Lung (tissue), 12 donors: ENCODE data around the gene TMEM179B. TPM values are rescaled to one million over a fixed set of nuclear protein-coding genes. Genes with fewer than 3 reads are reported as not detected.

Experiments
- ATAC-seq: fragments of 200-7000 bp; cut with Tn5 transposase; one replicate; pipeline ENCODE4 v1.9.1; 2020; ENCODE audit warnings: moderate number of reproducible peaks; ENCODE audit not compliant: insufficient read depth, low FRiP score
- DNase-seq, 3 donors: peaks; one replicate each; pipeline ENCODE4 v3.0.0-alpha.2; 2013 to 2017
- H3K27ac ChIP-seq, 2 donors: one replicate each; pipeline ENCODE4 v1.5.1; 2013; ENCODE audit warnings: mild to moderate bottlenecking in 2 of 2, moderate library complexity in 2 of 2, control low read depth in 1 of 2, inconsistent platforms in 1 of 2, low read depth in 1 of 2, low read length in 1 of 2
- H3K27me3 ChIP-seq, 3 donors: one replicate each; pipeline ENCODE4 v1.5.1; 2013; ENCODE audit warnings: low read length in 2 of 3; ENCODE audit not compliant: control insufficient read depth in 3 of 3, insufficient read depth in 3 of 3
- H3K36me3 ChIP-seq, 4 donors: one replicate each; pipeline ENCODE4 v1.5.1; 2013; ENCODE audit warnings: low read length in 4 of 4, mild to moderate bottlenecking in 1 of 4, moderate library complexity in 1 of 4; ENCODE audit not compliant: control insufficient read depth in 4 of 4, insufficient read depth in 4 of 4
- H3K4me1 ChIP-seq, 5 donors: one replicate each; pipeline ENCODE4 v1.5.1; 2013; ENCODE audit warnings: low read length in 5 of 5, mild to moderate bottlenecking in 2 of 5, moderate library complexity in 1 of 5; ENCODE audit not compliant: control insufficient read depth in 5 of 5, insufficient read depth in 5 of 5
- H3K4me3 ChIP-seq: one replicate; pipeline ENCODE4 v1.5.1; 2013; ENCODE audit warnings: mild to moderate bottlenecking, control low read depth, moderate library complexity
- H3K9ac ChIP-seq, 2 donors: one replicate each; pipeline ENCODE4 v1.5.1; 2013; ENCODE audit warnings: low read length in 2 of 2, control low read depth in 1 of 2; ENCODE audit not compliant: insufficient read depth in 1 of 2
- H3K9me3 ChIP-seq, 4 donors: one replicate each; pipeline ENCODE4 v1.5.1; 2013; ENCODE audit warnings: low read length in 3 of 4, mild to moderate bottlenecking in 1 of 4, moderate library complexity in 1 of 4; ENCODE audit not compliant: control insufficient read depth in 4 of 4, insufficient read depth in 3 of 4
- CTCF ChIP-seq: IDR thresholded peaks from 2 replicates; pipeline ENCODE4 v1.5.1; 2012; ENCODE audit warnings: mild to moderate bottlenecking; ENCODE audit errors: control extremely low read depth, extremely low read depth
- WGBS, 2 donors: extraction: QIAGEN DNeasy Blood & Tissue Kit; methylation state at CpG; one replicate each; pipeline ENCODE4 v1.1.7; 2013; 5-methylcytosine and 5-hydroxymethylcytosine counted together
- polyA plus RNA-seq, 2 donors: library from polyadenylated mRNA; stranded (reverse); fragments of 200-250 nt; gene quantifications; one replicate each; pipeline ENCODE4 v1.2.1, GENCODE V29; 2013
- total RNA-seq, 2 donors: library from RNA; depleted of rRNA in 1 of 2; stranded (reverse); fragments of >200 nt in 1 of 2; gene quantifications; one replicate each; pipeline ENCODE4 v1.2.1, GENCODE V29; 2014 to 2021
- donor health status: control.
- donor health status: control.
- donor health status: Bipolar disorder and iron deficiency.
- donor health status: healthy.
- donor health status: DM: yes; HTN: yes; CAD: no.

Gene TMEM179B
- total and polyA plus RNA-seq, 4 donors, result 40.0 to 87.6 (median 64.9) TPM

- H3K4me3 ChIP-seq, result peak overlapping the region; percentile 53
- 1 to 2% methylated on average over 45 to 51 of the region's 51 CpGs for WGBS, 2 donors
- peak overlapping the region in 1 of 2 donors; percentile 68 for H3K9ac ChIP-seq
- peak; percentile 96 for TF ChIP-seq CTCF
- no peaks in the 10 kb centered on the region for H3K27me3 ChIP-seq
- H3K36me3 ChIP-seq, result peaks cover 0 to 27% (median 23%) of the 10 kb centered on the region in 4 donors
- ATAC-seq (peak; percentile 81), DNase-seq (peak; percentile 90 to 92 (median 91))
- H3K9me3 ChIP-seq, result peaks cover 0 to 2% (median 0%) of the 10 kb centered on the region in 4 donors
- H3K27ac ChIP-seq, result peak overlapping the region; percentile 93 to 98
- H3K4me1 ChIP-seq, result peaks cover 3 to 18% (median 7%) of the 10 kb centered on the region in 5 donors
Measured at GRCh38 chr11:62786318-62787004, 741 bp upstream of the TMEM179B start.

GRCh38 chr11:62788991-62789390, 1.8 kb downstream of the TMEM179B start:
- no peak for ATAC-seq
- Histone ChIP-seq H3K36me3 (peaks cover 2 to 22% (median 20%) of the 10 kb centered on the region in 4 donors), H3K9ac (no peak overlapping the region), H3K27ac (peak overlapping the region in 1 of 2 donors; percentile 45), H3K4me1 (peaks cover 3 to 27% (median 12%) of the 10 kb centered on the region in 5 donors), H3K4me3 (no peak overlapping the region), H3K9me3 (no peaks in the 10 kb centered on the region), H3K27me3 (no peaks in the 10 kb centered on the region)
- no peak for DNase-seq
- 77 to 84% methylated on average over 5 of the region's 5 CpGs for WGBS, 2 donors
- TF ChIP-seq CTCF, result no peak

GRCh38 chr11:62789576-62789975, 2.4 kb downstream of the TMEM179B start:
- no peak for TF ChIP-seq CTCF
- no peak overlapping the region for H3K4me3 ChIP-seq
- no peaks in the 10 kb centered on the region for H3K27me3 ChIP-seq
- no peak overlapping the region for H3K27ac ChIP-seq
- peaks cover 3 to 27% (median 12%) of the 10 kb centered on the region in 5 donors for H3K4me1 ChIP-seq
- H3K9ac ChIP-seq, result no peak overlapping the region
- no peaks in the 10 kb centered on the region for H3K9me3 ChIP-seq
- no peak for DNase-seq
- peaks cover 7 to 27% (median 25%) of the 10 kb centered on the region in 4 donors for H3K36me3 ChIP-seq
- ATAC-seq, result no peak
- WGBS, 2 donors, result 63 to 80% methylated on average over 3 of the region's 3 CpGs
